Naive thymus-derived CD4-positive, alpha-beta T cell (primary cell): ENCODE measurements around the gene DHRS3. TPM values are rescaled to one million over a fixed set of nuclear protein-coding genes. Genes with fewer than 3 reads are reported as not detected.
A peak's percentile ranks its signal among the peaks of the same experiment; 100 is the strongest.

Experiments
- ATAC-seq: fragments of 150-1000 bp; cut with Tn5 transposase; 2 replicates; pipeline ENCODE4 v1.10.0; 2021; ENCODE audit warnings: mild to moderate bottlenecking, moderate library complexity
- CTCF ChIA-PET: fragments of 350-600 bp; sonication (Branson Sonifier 250); formaldehyde crosslinking; loops from one replicate; lab custom pipeline; 2021; ENCODE audit warnings: antibody characterized with exemption; lab: Charles Lee
- POLR2A ChIA-PET: fragments of 350-600 bp; sonication (Branson Sonifier 250); formaldehyde crosslinking; loops from one replicate; lab custom pipeline; 2021; ENCODE audit warnings: antibody characterized with exemption, inconsistent platforms; lab: Charles Lee
- DNase-seq, 9 donors: peaks; one replicate each; pipeline versions ENCODE4 v3.0.0 to v3.0.0-alpha.2; 2020 to 2022; ENCODE audit warnings: mixed read lengths in 1 of 9
- H3K27ac ChIP-seq: one replicate; pipeline ENCODE4 v1.7.0; 2013; ENCODE audit warnings: mild to moderate bottlenecking, low read depth, low read length, moderate library complexity
- H3K27me3 ChIP-seq, 2 donors: one replicate each; pipeline ENCODE4 v1.7.0; 2013; ENCODE audit warnings: low read length in 2 of 2, mild to moderate bottlenecking in 2 of 2, moderate library complexity in 2 of 2; ENCODE audit not compliant: control insufficient read depth in 2 of 2, insufficient read depth in 2 of 2
- H3K36me3 ChIP-seq, 3 experiments: 1 replicate in 2 of 3; 2 replicates in 1 of 3; pipeline ENCODE4 v1.7.0; 2013; ENCODE audit warnings: low read length in 3 of 3, mild to moderate bottlenecking in 3 of 3, moderate library complexity in 1 of 3; ENCODE audit not compliant: insufficient read depth in 3 of 3, control insufficient read depth in 2 of 3
- H3K4me1 ChIP-seq, 2 donors: one replicate each; pipeline ENCODE4 v1.7.0; 2013; ENCODE audit warnings: low read length in 2 of 2, mild to moderate bottlenecking in 2 of 2, moderate library complexity in 1 of 2; ENCODE audit not compliant: control insufficient read depth in 2 of 2, insufficient read depth in 2 of 2
- H3K4me3 ChIP-seq: 2 replicates; pipeline ENCODE4 v1.7.0; 2013; ENCODE audit warnings: mild to moderate bottlenecking, low read length
- H3K9me3 ChIP-seq, 3 experiments: 1 replicate in 2 of 3; 2 replicates in 1 of 3; pipeline ENCODE4 v1.7.0; 2013; ENCODE audit warnings: low read length in 3 of 3; ENCODE audit not compliant: control insufficient read depth in 2 of 3
- H3K27ac Mint-ChIP-seq, 9 donors: one replicate each; pipeline ENCODE4 v1.8.0; 2020 to 2022; ENCODE audit warnings: mixed read lengths in 9 of 9, mild to moderate bottlenecking in 8 of 9, moderate library complexity in 5 of 9, inconsistent platforms in 2 of 9
- H3K27me3 Mint-ChIP-seq, 5 donors: one replicate each; pipeline ENCODE4 v1.8.0; 2021 to 2022; ENCODE audit warnings: mixed read lengths in 5 of 5, mild to moderate bottlenecking in 1 of 5
- H3K36me3 Mint-ChIP-seq, 5 donors: one replicate each; pipeline ENCODE4 v1.8.0; 2020 to 2022; ENCODE audit warnings: mixed read lengths in 5 of 5, mild to moderate bottlenecking in 3 of 5, inconsistent platforms in 1 of 5
- H3K4me1 Mint-ChIP-seq, 7 donors: one replicate each; pipeline ENCODE4 v1.8.0; 2020 to 2022; ENCODE audit warnings: mixed read lengths in 7 of 7, mild to moderate bottlenecking in 3 of 7, inconsistent platforms in 1 of 7
- H3K4me3 Mint-ChIP-seq, 10 donors: one replicate each; pipeline ENCODE4 v1.8.0; 2020 to 2022; ENCODE audit warnings: mild to moderate bottlenecking in 10 of 10, mixed read lengths in 10 of 10, moderate library complexity in 6 of 10, inconsistent platforms in 2 of 10
- H3K9me3 Mint-ChIP-seq, 11 donors: one replicate each; pipeline ENCODE4 v1.8.0; 2020 to 2022; ENCODE audit warnings: mixed read lengths in 11 of 11, mild to moderate bottlenecking in 4 of 11, inconsistent platforms in 1 of 11, moderate library complexity in 1 of 11
- intact Hi-C, 2 donors: fragments of 100-400 bp; cut with micrococcal nuclease; formaldehyde crosslinking; loops; one replicate each; pipeline ENCODE4 v1.15.1; 2023
- polyA plus RNA-seq, 2 donors: library from polyadenylated mRNA; unstranded; fragments of 300-500 nt; fragmentation: Illumina TruSeq; gene quantifications; one replicate each; pipeline ENCODE4 v1.2.3, GENCODE V29; 2021
- total RNA-seq, 6 experiments: library from RNA in 5 of 6; stranded (reverse) in 5 of 6; gene quantifications; 1 replicate in 5 of 6; 2 replicates in 1 of 6; pipeline ENCODE4 v1.2.3 and lab custom pipeline; 2021 to 2026

DHRS3 gene
- total and polyA plus RNA-seq, 7 experiments from 2014 or later = 39.9 to 115 (median 68.9) TPM

GRCh38 chr1:12536023-12536639 is 81.9 kb downstream of the DHRS3 start:
- Histone ChIP-seq H3K27ac (no peak overlapping the region), H3K4me1 (no peaks in the 10 kb centered on the region), H3K4me3 (no peak overlapping the region), H3K9me3 (no peaks in the 10 kb centered on the region), H3K27me3 (no peaks in the 10 kb centered on the region), H3K36me3 (peaks cover 0 to 10% (median 0%) of the 10 kb centered on the region in 3 experiments)
- intact Hi-C loops = no loop called here
- CTCF ChIA-PET = interaction anchor here (0.9 kb wide), 1 partner anchor 123 kb away, joined by 3 read pairs; no protein-coding TSS in a partner anchor
- ATAC-seq (no peak), DNase-seq (no peak)
- H3K4me3 Mint-ChIP-seq = no peak overlapping the region
- POLR2A ChIA-PET = interaction anchor here (0.6 kb wide), 1 partner anchor 150 kb away, joined by 3 read pairs; no protein-coding TSS in a partner anchor
- peaks cover 8 to 25% (median 16%) of the 10 kb centered on the region in 11 donors for H3K9me3 Mint-ChIP-seq
- peaks cover 15 to 57% (median 46%) of the 10 kb centered on the region in 5 donors for H3K36me3 Mint-ChIP-seq
- H3K27me3 Mint-ChIP-seq = no peaks in the 10 kb centered on the region
- no peak overlapping the region for H3K27ac Mint-ChIP-seq
- H3K4me1 Mint-ChIP-seq = peaks cover 0 to 10% (median 4%) of the 10 kb centered on the region in 7 donors

GRCh38 chr1:12532405-12533315 is 85.3 kb downstream of the DHRS3 start:
- Mint-ChIP-seq H3K4me3 (no peak overlapping the region), H3K27me3 (no peaks in the 10 kb centered on the region), H3K9me3 (peaks cover 8 to 24% (median 14%) of the 10 kb centered on the region in 11 donors), H3K27ac (no peak overlapping the region), H3K4me1 (peaks cover 13 to 28% (median 18%) of the 10 kb centered on the region in 7 donors), H3K36me3 (peaks cover 15 to 56% (median 41%) of the 10 kb centered on the region in 5 donors)
- Histone ChIP-seq H3K27me3 (no peaks in the 10 kb centered on the region), H3K36me3 (peaks cover 0 to 10% (median 0%) of the 10 kb centered on the region in 3 experiments), H3K9me3 (no peaks in the 10 kb centered on the region), H3K27ac (no peak overlapping the region), H3K4me1 (peaks cover 0 to 4% of the 10 kb centered on the region in 2 donors), H3K4me3 (no peak overlapping the region)
- intact Hi-C loops = no loop called here
- no peak for ATAC-seq
- ChIA-PET CTCF (no interaction called here), POLR2A (no interaction called here)
- DNase-seq = no peak

DNA sequence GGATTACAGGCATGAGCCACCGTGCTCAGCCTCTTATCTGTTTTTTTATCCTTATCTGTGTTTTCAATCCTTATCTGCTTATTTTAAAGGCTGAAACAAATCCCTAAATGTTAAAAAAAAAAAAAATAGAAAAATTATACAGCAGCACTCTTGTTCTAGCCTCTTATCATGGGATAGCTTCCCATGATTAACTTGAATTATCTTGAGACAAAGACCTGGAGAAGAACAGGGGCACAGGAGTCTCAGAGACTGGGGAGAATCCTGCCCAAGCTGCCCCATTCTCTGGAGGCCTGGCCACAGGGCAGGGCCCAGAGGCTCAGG is 86.9 kb downstream of the DHRS3 start:
- Histone ChIP-seq H3K4me3 (no peak overlapping the region), H3K27ac (no peak overlapping the region), H3K9me3 (no peaks in the 10 kb centered on the region), H3K27me3 (no peaks in the 10 kb centered on the region), H3K4me1 (peaks cover 0 to 4% of the 10 kb centered on the region in 2 donors), H3K36me3 (peaks cover 0 to 5% (median 0%) of the 10 kb centered on the region in 3 experiments)
- H3K27me3 Mint-ChIP-seq = no peaks in the 10 kb centered on the region
- no peak for ATAC-seq
- ChIA-PET POLR2A (interaction anchor here (0.6 kb wide), 1 partner anchor 117 kb away, joined by 3 read pairs; no protein-coding TSS in a partner anchor), CTCF (no interaction called here)
- H3K27ac Mint-ChIP-seq = peak overlapping the region in 4 of 9 donors; percentile 2 to 50 (median 15)
- H3K36me3 Mint-ChIP-seq = peaks cover 5 to 40% (median 27%) of the 10 kb centered on the region in 5 donors
- peaks cover 10 to 28% (median 15%) of the 10 kb centered on the region in 7 donors for H3K4me1 Mint-ChIP-seq
- peaks cover 1 to 9% (median 6%) of the 10 kb centered on the region in 11 donors for H3K9me3 Mint-ChIP-seq
- H3K4me3 Mint-ChIP-seq = no peak overlapping the region
- intact Hi-C loops = no loop called here
- no peak for DNase-seq

DNA sequence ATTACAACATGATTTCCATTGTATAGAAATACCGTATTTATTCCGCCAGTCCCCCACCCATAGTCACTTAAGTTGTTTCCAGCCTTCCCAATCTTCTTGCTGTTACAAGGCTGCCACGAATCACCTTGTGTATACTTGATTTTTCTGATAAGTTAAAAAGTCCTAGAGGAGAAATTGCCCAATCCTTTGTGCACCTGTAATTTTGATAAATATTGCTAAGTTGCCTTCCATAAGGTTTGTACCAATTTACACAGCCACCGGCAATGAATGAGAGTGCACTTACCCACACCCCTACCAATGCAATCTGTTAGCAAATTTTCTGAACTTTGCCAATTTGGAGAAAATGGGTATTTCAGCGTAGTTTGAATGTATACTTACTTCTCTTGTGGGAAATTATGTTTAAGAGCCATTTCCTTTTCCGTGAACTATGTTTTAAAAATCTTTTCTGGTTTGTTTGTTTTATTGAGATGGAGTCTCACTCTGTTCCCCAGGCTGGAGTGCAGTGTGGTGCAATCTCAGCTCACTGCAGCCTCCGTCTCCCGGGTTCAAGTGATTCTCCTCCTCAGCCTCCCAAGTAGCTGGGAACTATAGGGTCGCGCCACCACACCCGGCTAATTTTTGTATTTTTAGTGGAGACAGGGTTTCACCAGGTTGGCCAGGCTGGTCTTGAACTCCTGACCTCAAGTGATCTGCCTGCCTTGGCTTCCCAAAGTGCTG is 87.4 kb downstream of the DHRS3 start:
- Mint-ChIP-seq H3K9me3 (peaks cover 0 to 5% (median 3%) of the 10 kb centered on the region in 11 donors), H3K27ac (peak overlapping the region in 1 of 9 donors; percentile 27), H3K4me3 (no peak overlapping the region), H3K27me3 (no peaks in the 10 kb centered on the region), H3K36me3 (peaks cover 4 to 35% (median 22%) of the 10 kb centered on the region in 5 donors), H3K4me1 (peaks cover 12 to 28% (median 15%) of the 10 kb centered on the region in 7 donors)
- H3K9me3 ChIP-seq = no peaks in the 10 kb centered on the region
- DNase-seq (no peak), ATAC-seq (no peak)
- H3K4me3 ChIP-seq = no peak overlapping the region
- H3K36me3 ChIP-seq = peaks cover 0 to under 1% (median 0%) of the 10 kb centered on the region in 3 experiments
- POLR2A ChIA-PET = no interaction called here
- peaks cover 0 to 4% of the 10 kb centered on the region in 2 donors for H3K4me1 ChIP-seq
- no peak overlapping the region for H3K27ac ChIP-seq
- intact Hi-C loops = no loop called here
- CTCF ChIA-PET = no interaction called here
- no peaks in the 10 kb centered on the region for H3K27me3 ChIP-seq

DNA sequence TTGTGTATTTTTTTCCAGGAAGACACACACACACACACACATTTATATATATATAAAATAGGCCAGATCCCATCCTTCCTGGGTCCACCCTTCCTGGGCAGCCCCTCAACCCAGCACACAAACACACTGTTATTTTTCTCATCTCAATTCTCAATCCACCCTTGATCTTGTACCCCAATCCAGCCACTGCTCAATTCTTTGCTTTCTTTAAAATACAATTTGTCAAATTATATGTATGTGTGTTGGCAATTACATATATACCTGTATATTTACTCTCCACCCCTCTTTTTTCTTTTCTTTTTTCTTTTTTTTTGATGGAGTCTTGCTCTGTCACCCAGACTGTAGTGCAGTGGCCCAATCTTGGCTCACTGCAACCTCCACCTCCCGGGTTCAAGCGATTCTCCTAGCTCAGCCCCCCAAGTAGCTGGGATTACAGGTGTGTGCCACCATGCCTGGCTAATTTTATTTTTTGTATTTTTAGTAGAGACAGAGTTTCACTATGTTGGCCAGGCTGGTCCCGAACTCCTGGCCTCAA is 88.3 kb downstream of the DHRS3 start:
- Histone ChIP-seq H3K27me3 (no peaks in the 10 kb centered on the region), H3K4me3 (no peak overlapping the region), H3K4me1 (peaks cover 0 to 4% of the 10 kb centered on the region in 2 donors), H3K9me3 (no peaks in the 10 kb centered on the region), H3K27ac (no peak overlapping the region), H3K36me3 (no peaks in the 10 kb centered on the region)
- POLR2A ChIA-PET = interaction anchor here (0.6 to 1.1 kb wide), 3 partner anchors 19 to 97 kb away, joined by 3 read pairs; no protein-coding TSS in a partner anchor
- Mint-ChIP-seq H3K27me3 (no peaks in the 10 kb centered on the region), H3K9me3 (no peaks in the 10 kb centered on the region), H3K4me1 (peaks cover 13 to 31% (median 20%) of the 10 kb centered on the region in 7 donors), H3K4me3 (no peak overlapping the region), H3K36me3 (peaks cover 0 to 28% (median 17%) of the 10 kb centered on the region in 5 donors), H3K27ac (peak overlapping the region in 6 of 9 donors; percentile 2 to 91 (median 16))
- no peak for DNase-seq
- intact Hi-C loops = no loop called here
- no peak for ATAC-seq
- CTCF ChIA-PET = no interaction called here
